ENCODE data around the gene HSPA4. TPM values are rescaled to one million over a fixed set of nuclear protein-coding genes. Genes with fewer than 3 reads are reported as not detected.

HSPA4 gene
- total and polyA plus RNA-seq, 2 donors (not counting 3 experiments of a cell fraction or from before 2014, with no cell fraction given), result 11.2 to 161 TPM

GRCh38 chr5:133147411-133147810, 95.6 kb downstream of the HSPA4 start:
- Histone ChIP-seq H3K4me1 (ENCODE audit: control insufficient read depth, extremely low read depth, insufficient read depth, low read length) (no peaks in the 10 kb centered on the region), H3K4me3 (replicated peaks in 1 of 3; ENCODE audit: insufficient read depth in 1 of 3, low read depth in 1 of 3, low read length in 3 of 3) (no peak overlapping the region), H3K36me3 (ENCODE audit: control insufficient read depth in 2 of 2, extremely low read depth in 1 of 2, insufficient read depth in 2 of 2, low read length in 2 of 2) (no peaks in the 10 kb centered on the region), H3K27me3 (ENCODE audit: control insufficient read depth in 2 of 2, insufficient read depth in 2 of 2, low read length in 2 of 2) (peaks cover 0 to 2% of the 10 kb centered on the region in 2 experiments), H4K20me1 (replicated peaks; ENCODE audit: control insufficient read depth, extremely low read depth, insufficient read depth, low read length) (no peaks in the 10 kb centered on the region), H3K79me2 (ENCODE audit: control insufficient read depth, insufficient read depth, low read length) (no peaks in the 10 kb centered on the region), H3K9me3 (replicated peaks; ENCODE audit: control insufficient read depth, insufficient read depth, low read length) (no peaks in the 10 kb centered on the region), H3K9me1 (replicated peaks; ENCODE audit: control insufficient read depth, extremely low read depth, insufficient read depth, low read length) (no peaks in the 10 kb centered on the region), H3K4me2 (ENCODE audit: insufficient read depth, low read length) (no peak overlapping the region), H2AFZ (ENCODE audit: low read depth, low read length) (no peak overlapping the region), H3K9ac (replicated peaks; ENCODE audit: extremely low read depth, insufficient read depth, low read length) (no peak overlapping the region), H3K27ac (ENCODE audit: insufficient read depth, low read depth, low read length) (no peak overlapping the region)
- ChIA-PET POLR2A (no interaction called here), CTCF (no interaction called here)
- FAIRE-seq, result no peak
- no peak for TF ChIP-seq EZH2 (IDR thresholded peaks at IDR 0.05; ENCODE audit: borderline replicate concordance, low read depth, low read length, severe bottlenecking)
- TF ChIP-seq POLR2AphosphoS5 (IDR thresholded peaks at IDR 0.05; ENCODE audit: insufficient read depth, low read depth, low read length), result no peak
- no peak for TF ChIP-seq MAX (IDR thresholded peaks at IDR 0.05; ENCODE audit: insufficient read depth, insufficient read length)
- no peak for TF ChIP-seq MYC (IDR thresholded peaks at IDR 0.05; ENCODE audit: low read depth, low read length)
- TF ChIP-seq POLR2A (IDR thresholded peaks at IDR 0.05; ENCODE audit: low read depth, low read length), result no peak
- TF ChIP-seq CTCF (IDR thresholded peaks at IDR 0.05; ENCODE audit: extremely low read depth in 1 of 2, insufficient read depth in 1 of 2, low read depth in 1 of 2, low read length in 2 of 2), result no peak
- TF ChIP-seq JUN (IDR thresholded peaks at IDR 0.05; ENCODE audit: borderline replicate concordance, insufficient read depth, insufficient read length, low read depth), result no peak
- no peak for TF ChIP-seq FOS (IDR thresholded peaks at IDR 0.05; ENCODE audit: borderline replicate concordance, insufficient read depth, low read length)
- TF ChIP-seq GATA2 (IDR thresholded peaks at IDR 0.05; ENCODE audit: insufficient read depth, insufficient read length, low read depth, low read length), result no peak
- BruUV-seq (replicated peaks), result no TSS peak
- intact Hi-C loops (cut with micrococcal nuclease), result no loop called here
- dilution Hi-C loops (cut with MboI; ENCODE audit: extremely low pct_ligation_motif_present, low sequenced_read_pairs), result no loop called here
- no peak for DNase-seq (ENCODE audit: low read depth, low spot score)
